Umbilical cord (tissue), 2 donors: ENCODE results near the gene SPAG17. TPM values are rescaled to one million over a fixed set of nuclear protein-coding genes. Genes with fewer than 3 reads are reported as not detected.
A peak's percentile ranks its signal among the peaks of the same experiment; 100 is the strongest.

Experiments used
- DNase-seq: peaks from one replicate; pipeline ENCODE4 v3.0.0-alpha.2; 2015; ENCODE audit warnings: low spot score
- total RNA-seq: library from RNA; depleted of rRNA; stranded (reverse); fragments of >200 nt; gene quantifications from one replicate; pipeline ENCODE4 v1.2.3, GENCODE V29; 2014; ENCODE audit warnings: low replicate concordance; ENCODE audit not compliant: insufficient read depth

SPAG17 gene
- total RNA-seq, 1 donor from 2014 or later: 4.1 TPM

GRCh38 chr1:118122234-118123004 is 62.6 kb downstream of the SPAG17 start:
- DNase-seq: peak; percentile 25

- DNase-seq: no peak
Observed at GRCh38 chr1:118118873-118119463, 66.1 kb downstream of the SPAG17 start.

DNA sequence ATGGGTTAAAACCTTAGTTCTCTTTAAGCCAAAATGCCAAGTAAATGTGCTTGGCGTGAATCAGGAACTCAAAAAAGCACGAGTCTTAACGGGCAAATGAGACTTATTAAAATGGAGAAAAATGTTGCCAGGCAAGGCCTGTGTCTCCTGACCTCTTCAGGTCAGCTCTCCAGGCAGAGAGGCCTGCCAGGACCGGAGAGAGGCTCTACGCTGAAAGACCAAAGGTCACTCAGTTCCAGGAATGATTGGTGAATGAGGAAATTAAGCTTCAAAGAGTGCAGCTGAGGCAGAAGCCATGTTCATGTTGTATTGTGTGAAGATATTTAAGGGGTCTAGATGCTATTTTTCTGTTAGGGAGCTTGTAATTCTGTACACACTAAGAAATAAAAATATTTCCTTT is 66.6 kb downstream of the SPAG17 start:
- DNase-seq: no peak

GRCh38 chr1:118117521-118117920 is 67.5 kb downstream of the SPAG17 start:
- DNase-seq: no peak

GRCh38 chr1:118116909-118117308 is 68.1 kb downstream of the SPAG17 start:
- DNase-seq: no peak

- DNase-seq: no peak
Observed at GRCh38 chr1:118116401-118116800, 68.6 kb downstream of the SPAG17 start.

DNA sequence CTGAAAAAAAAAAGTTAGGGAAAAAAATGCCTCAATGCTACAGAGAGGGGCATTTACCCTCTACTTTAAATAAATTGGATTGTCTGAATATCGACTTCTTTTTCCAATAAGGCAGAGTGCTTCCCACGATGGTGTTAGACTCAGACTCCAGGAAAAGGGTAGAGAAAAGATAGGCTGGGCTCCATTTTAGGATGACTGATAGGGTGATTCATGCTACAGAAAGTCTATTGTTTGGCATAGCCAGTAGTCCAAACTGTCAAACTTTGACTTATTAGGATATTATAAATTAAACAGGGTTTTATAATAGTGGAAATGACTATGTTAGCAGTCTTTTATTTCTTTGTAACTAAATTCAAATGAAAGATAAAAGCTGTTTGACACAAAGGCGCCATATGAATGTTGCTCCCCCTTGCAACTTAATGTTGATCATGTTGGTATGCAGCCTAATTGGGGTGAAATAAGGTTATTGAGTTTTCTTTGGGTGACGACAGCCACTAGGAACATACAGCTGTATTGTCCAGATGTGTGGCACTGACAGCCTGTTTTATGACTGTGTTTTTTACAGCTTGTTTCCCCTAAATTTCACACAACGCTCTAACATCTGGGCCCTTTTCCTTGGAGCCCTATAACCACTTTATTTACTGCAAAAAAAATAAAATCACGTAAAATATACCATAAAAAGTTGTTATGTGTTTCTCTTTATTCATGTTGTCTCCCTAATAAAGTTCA is 69.3 kb downstream of the SPAG17 start:
- DNase-seq: no peak

GRCh38 chr1:118113261-118113660 is 71.8 kb downstream of the SPAG17 start:
- no peak for DNase-seq

- DNase-seq: no peak
Observed at GRCh38 chr1:118110580-118110979, 74.4 kb downstream of the SPAG17 start.

- no peak for DNase-seq
Observed at GRCh38 chr1:118104951-118105350, 80.1 kb downstream of the SPAG17 start.

DNA sequence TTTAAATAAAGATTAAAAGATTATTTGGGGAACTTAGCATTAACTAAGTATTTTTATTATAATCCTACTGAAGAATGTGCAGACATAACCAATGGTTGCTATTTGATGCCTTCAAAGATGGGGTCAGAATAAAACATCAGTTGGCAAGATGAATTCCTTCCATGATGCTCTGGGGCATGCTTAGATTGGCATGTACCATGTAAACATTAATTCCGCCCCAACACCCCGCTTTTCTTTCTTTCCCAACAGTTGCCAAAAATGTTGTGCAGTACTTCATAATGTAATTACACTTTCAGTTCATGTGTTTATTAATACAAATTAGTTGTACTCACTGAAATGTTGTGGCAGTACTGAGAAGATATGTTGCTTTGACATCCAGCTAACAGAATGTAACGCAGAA is 82.6 kb downstream of the SPAG17 start:
- DNase-seq: no peak

DNA sequence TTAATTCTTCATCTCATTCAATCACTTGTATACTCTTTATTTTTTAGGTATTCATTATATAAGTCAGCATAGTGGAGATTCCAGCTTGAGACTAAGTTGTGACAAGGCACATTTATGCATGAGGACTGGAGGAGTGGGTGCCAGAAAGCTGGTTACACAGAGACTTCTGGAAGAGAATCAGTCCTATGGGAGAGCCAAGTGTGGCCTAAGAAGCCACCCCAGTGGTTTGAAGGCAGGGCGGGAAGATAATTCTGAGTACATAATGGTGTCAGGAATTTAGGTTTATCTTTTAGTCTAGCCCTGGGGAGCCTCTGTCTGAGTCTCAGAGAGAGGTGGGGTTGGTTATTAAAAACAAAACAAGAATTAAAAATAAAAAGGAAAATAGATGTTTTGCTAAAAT is 83.0 kb downstream of the SPAG17 start:
- no peak for DNase-seq

DNA sequence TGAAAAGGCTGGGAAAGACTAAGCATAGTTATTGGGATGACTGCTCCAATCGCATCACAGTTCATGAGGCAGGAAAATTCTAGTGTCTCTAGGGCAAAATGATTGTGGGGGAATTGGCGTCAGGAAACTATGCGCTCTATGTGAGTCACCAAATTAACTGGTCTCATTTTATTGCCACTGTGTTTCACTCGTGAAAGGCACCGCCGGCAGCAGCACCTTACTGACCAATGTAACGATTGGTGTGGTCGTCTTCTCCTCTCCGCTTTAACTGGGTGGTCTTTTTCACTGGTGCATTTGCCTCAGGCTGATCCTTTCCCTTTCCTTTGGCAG is 83.5 kb downstream of the SPAG17 start:
- no peak for DNase-seq

GRCh38 chr1:118100686-118101514 is 84.1 kb downstream of the SPAG17 start:
- no peak for DNase-seq

DNA sequence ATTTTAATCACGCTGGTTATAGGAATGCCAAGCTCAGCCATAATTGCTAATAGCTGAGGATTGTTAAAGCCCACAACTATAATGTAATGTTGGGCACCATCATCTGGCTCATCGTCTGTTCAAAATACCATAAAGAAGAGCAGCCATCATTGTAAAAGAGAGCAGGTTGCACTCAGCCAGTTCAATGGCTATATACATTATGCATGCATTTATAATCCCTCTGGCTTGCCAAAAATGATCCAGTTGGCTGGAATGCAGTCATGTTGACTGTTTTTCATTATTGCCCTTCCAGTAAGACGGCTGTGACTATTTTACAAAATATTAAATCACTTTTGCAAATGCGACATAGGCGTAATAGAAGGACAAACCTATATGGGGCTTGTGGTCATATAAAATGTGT is 85.3 kb downstream of the SPAG17 start:
- DNase-seq: no peak

DNA sequence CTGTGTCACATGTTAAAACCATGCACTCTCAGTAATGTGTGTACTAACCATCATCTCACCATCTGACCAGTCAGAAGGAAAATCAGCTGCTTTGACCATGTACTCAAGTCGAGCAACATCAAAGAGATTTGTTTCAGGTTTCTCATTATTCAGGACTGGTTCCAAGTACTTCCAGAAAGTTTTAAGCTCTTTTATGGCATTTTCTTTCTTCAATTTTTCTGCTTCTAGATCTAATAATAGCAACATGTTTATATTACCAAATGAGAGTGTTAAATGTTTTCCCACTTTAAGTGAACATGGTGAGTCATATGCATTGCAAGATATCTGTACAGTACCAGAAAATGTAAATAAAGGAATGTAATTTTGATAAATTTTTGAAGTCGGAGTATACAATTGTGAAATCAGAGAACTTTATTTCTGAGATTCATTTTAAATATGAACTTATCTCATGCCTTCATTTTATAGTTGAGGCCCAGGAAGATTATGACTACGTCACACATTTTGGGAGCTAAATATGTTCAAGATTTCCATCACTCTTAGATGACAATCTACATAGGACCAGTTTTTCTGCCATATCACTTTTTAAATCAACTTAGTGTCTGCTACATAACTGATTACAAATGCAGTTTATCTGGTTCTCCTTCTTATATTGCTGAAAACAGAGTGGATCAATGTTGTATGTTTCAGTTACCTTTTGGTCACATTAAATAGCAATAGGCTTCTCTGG is 87.2 kb downstream of the SPAG17 start:
- DNase-seq: no peak

- DNase-seq: no peak
Observed at GRCh38 chr1:118093017-118093416, 92.0 kb downstream of the SPAG17 start.

DNA sequence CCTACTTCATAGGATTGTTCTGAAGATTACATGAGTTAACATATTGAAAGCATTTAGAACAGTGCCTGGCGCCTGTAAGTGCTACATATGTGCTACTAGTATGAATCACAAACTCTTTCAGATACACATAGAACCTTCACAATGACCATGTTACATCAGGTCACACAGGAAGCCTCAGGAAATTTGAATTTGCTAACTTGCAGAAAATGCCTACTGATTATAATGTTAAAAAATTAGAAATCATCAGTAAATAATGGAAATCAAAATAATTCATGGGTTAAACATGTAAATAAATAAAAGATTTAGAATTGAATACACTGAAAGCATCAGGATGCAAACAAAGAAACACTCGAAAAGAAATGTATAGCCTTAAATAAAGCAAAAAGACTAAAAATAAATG is 94.9 kb downstream of the SPAG17 start:
- DNase-seq: no peak

DNA sequence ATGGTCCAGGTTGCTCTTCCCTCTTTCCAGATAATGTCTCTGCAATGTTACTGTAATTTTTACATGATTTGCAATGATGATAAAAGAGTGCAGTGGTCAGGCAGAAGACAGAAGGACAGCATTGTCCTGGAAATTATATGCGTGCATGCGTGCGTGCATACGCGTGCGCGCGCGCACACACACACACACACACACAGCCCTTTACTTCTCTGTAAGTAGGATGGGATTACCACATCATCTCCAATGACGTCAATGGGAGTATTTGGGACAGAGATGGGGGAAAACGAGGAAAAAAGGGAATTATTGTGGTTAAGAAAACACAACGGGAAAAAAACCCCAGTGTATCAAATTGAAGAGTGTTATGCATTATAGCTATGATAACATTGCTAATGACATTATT is 99.7 kb downstream of the SPAG17 start:
- no peak for DNase-seq

DNA sequence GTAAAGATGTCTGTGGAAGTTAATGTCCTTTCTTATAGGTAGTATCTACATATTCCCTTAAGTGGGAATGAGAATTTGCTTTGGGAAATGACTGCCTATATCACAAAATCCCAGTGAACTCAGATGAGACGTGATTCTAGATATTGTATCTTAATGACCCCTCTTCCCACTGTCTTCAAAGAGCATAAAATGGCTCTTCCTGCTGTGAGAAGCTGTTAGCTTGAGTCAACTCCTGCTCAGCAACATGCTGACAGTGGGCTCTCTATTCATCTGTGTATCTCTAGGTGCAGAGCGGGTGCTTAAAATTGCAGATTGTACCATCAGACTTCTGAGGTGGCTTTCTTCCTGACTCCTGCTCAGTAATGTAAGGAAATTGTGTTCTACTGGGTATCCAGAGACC is 100.6 kb downstream of the SPAG17 start:
- DNase-seq: no peak

DNA sequence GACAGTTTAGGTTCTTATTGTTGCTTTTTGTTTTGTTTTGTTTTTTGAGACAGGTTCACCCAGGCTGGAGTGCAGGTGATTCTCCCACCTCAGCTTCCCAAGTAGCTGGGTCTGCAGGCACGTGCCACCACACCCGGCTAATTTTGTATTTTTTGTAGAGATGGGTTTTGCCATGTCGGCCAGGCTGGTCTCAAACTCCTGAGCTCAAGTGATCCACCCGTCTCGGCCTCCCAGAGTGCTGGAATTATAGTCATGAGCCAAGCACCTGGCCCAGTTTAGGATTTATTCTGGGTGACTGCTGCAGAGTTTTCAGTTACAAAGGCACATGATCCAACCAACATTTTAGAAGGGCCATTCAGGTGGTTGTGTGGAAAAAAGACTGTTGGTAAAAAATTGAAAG is 102.0 kb downstream of the SPAG17 start:
- no peak for DNase-seq
